K562 (cell line): ENCODE measurements around the gene PHF20. TPM values are rescaled to one million over a fixed set of nuclear protein-coding genes. Genes with fewer than 3 reads are reported as not detected.
A peak's percentile ranks its signal among the peaks of the same experiment; 100 is the strongest.

ENCODE experiments used
- ATAC-seq: fragments of 200-7000 bp; cut with Tn5 transposase; 3 replicates; pipeline ENCODE4 v1.9.1; 2020; ENCODE audit warnings: moderate library complexity
- BruUV-seq: library from RNA; stranded (reverse); fragments of 400-500 nt; replicated peaks from 2 replicates; lab custom pipeline; 2021; lab: Mats Ljungman, UMichigan
- CTCF ChIA-PET: fragments of 300-600 bp; formaldehyde crosslinking; extraction: SDS; loops from one replicate; lab custom pipeline; 2021; ENCODE audit warnings: low intra/inter-chr PET ratio; lab: Yijun Ruan, JAX
- POLR2A ChIA-PET: fragments of 300-600, 350-650 bp; sonication (Branson Sonifier 250); formaldehyde crosslinking; extraction: SDS; loops from one replicate; lab custom pipeline; 2021; ENCODE audit warnings: antibody characterized with exemption, inconsistent platforms; lab: Yijun Ruan, JAX
- DNase-seq, 4 experiments: peaks; one replicate each; pipeline versions ENCODE4 v3.0.0 to v3.0.0-alpha.2; 2011 to 2018; ENCODE audit warnings: low spot score in 3 of 4, mixed read lengths in 3 of 4; ENCODE audit errors: extremely low read depth in 1 of 4
- FAIRE-seq: peaks from 2 replicates; lab custom pipeline; 2011; peaks lifted over from hg19 to GRCh38; lab: Jason Lieb, UNC
- H2AFZ ChIP-seq: 2 replicates; pipeline ENCODE4 v1.6.0; 2011; ENCODE audit warnings: low read depth, low read length, control low read depth, inconsistent platforms
- H3K27ac ChIP-seq: fragments of 200-600 bp; 3 replicates; pipeline ENCODE4 v1.8.0; 2011; ENCODE audit warnings: low read depth, mild to moderate bottlenecking, control low read depth, inconsistent platforms, low read length, moderate library complexity, mixed read lengths; ENCODE audit errors: extremely low read depth
- H3K27me3 ChIP-seq, 2 experiments: fragments of 300-600 bp in 1 of 2; 2 replicates in 1 of 2; 3 replicates in 1 of 2; pipeline versions ENCODE4 v1.6.0 to v1.8.0; 2011; ENCODE audit warnings: inconsistent platforms in 2 of 2, low read length in 2 of 2, mild to moderate bottlenecking in 1 of 2, mixed read lengths in 1 of 2, moderate library complexity in 1 of 2; ENCODE audit not compliant: control insufficient read depth in 2 of 2, insufficient read depth in 2 of 2
- H3K36me3 ChIP-seq: fragments of 300-600 bp; 3 replicates; pipeline ENCODE4 v1.8.0; 2011; ENCODE audit warnings: mild to moderate bottlenecking, low read length, inconsistent platforms; ENCODE audit not compliant: control insufficient read depth, insufficient read depth
- H3K4me1 ChIP-seq, 2 experiments: fragments of 200-600 bp in 1 of 2; replicated peaks in 1 of 2; 2 replicates in 1 of 2; 3 replicates in 1 of 2; pipeline versions ENCODE4 v1.5.1 to v1.8.0; 2011; ENCODE audit warnings: inconsistent platforms in 2 of 2, low read length in 2 of 2, mild to moderate bottlenecking in 1 of 2, mixed read lengths in 1 of 2, moderate library complexity in 1 of 2; ENCODE audit not compliant: control insufficient read depth in 2 of 2, insufficient read depth in 2 of 2
- H3K4me2 ChIP-seq: 2 replicates; pipeline ENCODE4 v1.6.1; 2011; ENCODE audit warnings: low read length, control low read depth, inconsistent platforms, mixed read lengths; ENCODE audit not compliant: insufficient read depth
- H3K4me3 ChIP-seq: fragments of 200-600 bp; sonication (generic), shearing (Covaris generic); 2 replicates; pipeline ENCODE4 v1.5.1; 2016; ENCODE audit warnings: control low read depth, inconsistent platforms
- H3K79me2 ChIP-seq: fragments of 200-600 bp; 3 replicates; pipeline ENCODE4 v1.8.0; 2011; ENCODE audit warnings: low read length, inconsistent platforms; ENCODE audit not compliant: control insufficient read depth, insufficient read depth
- H3K9ac ChIP-seq, 2 experiments: 2 replicates each; pipeline versions ENCODE4 v1.6.0 to v1.6.1; 2011; ENCODE audit warnings: low read depth in 2 of 2, low read length in 2 of 2, control low read depth in 1 of 2, inconsistent platforms in 1 of 2, mild to moderate bottlenecking in 1 of 2, mixed read lengths in 1 of 2; ENCODE audit not compliant: insufficient read depth in 1 of 2
- H3K9me1 ChIP-seq: one replicate; pipeline ENCODE4 v1.6.0; 2011; ENCODE audit warnings: inconsistent platforms, mild to moderate bottlenecking, low read length, moderate library complexity; ENCODE audit not compliant: control insufficient read depth, insufficient read depth
- H3K9me3 ChIP-seq: replicated peaks from 2 replicates; pipeline ENCODE4 v1.5.1; 2011; ENCODE audit warnings: low read depth, low read length, inconsistent platforms; ENCODE audit not compliant: control insufficient read depth, insufficient read depth
- H4K20me1 ChIP-seq: replicated peaks from 2 replicates; pipeline ENCODE4 v1.6.1; 2011; ENCODE audit warnings: low read length, inconsistent platforms, mixed read lengths; ENCODE audit not compliant: control insufficient read depth, insufficient read depth
- ATF3 ChIP-seq, 2 experiments: fragments of 450-650 bp in 1 of 2; sonication (generic) in 1 of 2; formaldehyde crosslinking in 1 of 2; IDR thresholded peaks in 1 of 2; conservative IDR thresholded peaks in 1 of 2; 2 replicates each; pipeline versions ENCODE4 v1.6.1 to v1.8.1; 2016 to 2023; ENCODE audit warnings: mild to moderate bottlenecking in 2 of 2, moderate library complexity in 2 of 2, inconsistent platforms in 1 of 2, missing genetic modification reagents in 1 of 2
- CEBPB ChIP-seq: fragments of 450-650 bp; IDR thresholded peaks from 2 replicates; pipeline ENCODE4 v1.6.1; 2016; ENCODE audit warnings: missing genetic modification characterization, missing compliant biosample characterization
- HDAC1 ChIP-seq, 2 experiments: fragments of 450-650 bp; IDR thresholded peaks; 2 replicates each; pipeline ENCODE4 v1.6.1; 2016 to 2017; ENCODE audit warnings: inconsistent platforms in 1 of 2, mild to moderate bottlenecking in 1 of 2, moderate library complexity in 1 of 2
- POLR2A ChIP-seq: fragments of 450-650 bp; conservative IDR thresholded peaks from 2 replicates; pipeline ENCODE4 v1.6.1; 2016
- RBFOX2 ChIP-seq: fragments of 200-400 bp; formaldehyde crosslinking; IDR thresholded peaks from 2 replicates; pipeline ENCODE4 v1.6.1; 2017; ENCODE audit warnings: low read depth, mild to moderate bottlenecking, low read length, moderate library complexity
- SFPQ ChIP-seq: fragments of 200-400 bp; formaldehyde crosslinking; IDR thresholded peaks from 2 replicates; pipeline ENCODE4 v1.6.1; 2017; ENCODE audit warnings: mild to moderate bottlenecking, low read depth, low read length, moderate library complexity
- STAG1 ChIP-seq: sonication (generic); formaldehyde crosslinking; IDR thresholded peaks from 2 replicates; pipeline ENCODE4 v1.5.0; 2020; ENCODE audit warnings: missing genetic modification reagents, borderline replicate concordance
- SUPT5H ChIP-seq: fragments of 450-650 bp; IDR thresholded peaks from 2 replicates; pipeline ENCODE4 v1.6.1; 2016
- WGBS: fragments of 100-300 bp; shearing (Covaris generic); methylation state at CpG from one replicate; pipeline ENCODE4 v1.1.6; 2016; ENCODE audit warnings: low coverage, mixed read lengths; ENCODE audit not compliant: insufficient coverage; ENCODE audit errors: missing lambda C conversion rate; 5-methylcytosine and 5-hydroxymethylcytosine counted together
- in situ Hi-C: fragments of 300-500 bp; cut with MboI; formaldehyde crosslinking; loops from 4 replicates; pipeline ENCODE4 v1.15.0; 2018; ENCODE audit warnings: inconsistent platforms, mixed read lengths
- intact Hi-C: fragments of 100-400 bp; cut with micrococcal nuclease; formaldehyde crosslinking; loops from 2 replicates; pipeline ENCODE4 v1.14.2; 2022
- polyA plus RNA-seq, 8 experiments: library from polyadenylated mRNA; depleted of rRNA in 4 of 8; stranded (reverse) in 5 of 8; unstranded in 3 of 8; fragments of >200 nt; fragmentation: Nextera tagmentation in 2 of 8; fragmentation: Illumina TruSeq in 1 of 8; extraction: Ambion mirVana in 2 of 8; extraction: Trizol in 1 of 8; gene quantifications; 2 replicates each; pipeline versions ENCODE4 v1.2.1 to v1.2.3, GENCODE V29; 2011 to 2014; ENCODE audit warnings: inconsistent platforms in 1 of 8, missing spikeins in 1 of 8
- total RNA-seq, 7 experiments: library from RNA; depleted of rRNA in 6 of 7; stranded (reverse); fragments of >200 nt in 6 of 7; fragmentation: Illumina TruSeq in 2 of 7; extraction: Trizol in 2 of 7; gene quantifications; 2 replicates each; pipeline versions ENCODE4 v1.2.1 to v1.2.3, GENCODE V29; 2011 to 2021; ENCODE audit warnings: low replicate concordance in 1 of 7

PHF20 gene
- total and polyA plus RNA-seq, 9 of the 15 experiments (the other 6 are each of a cell fraction or from before 2014, with no cell fraction given) = 49.9 to 196 (median 70.7) TPM

- Histone ChIP-seq H2AFZ (no peak overlapping the region), H4K20me1 (peaks cover 12% of the 10 kb centered on the region; the same call in 1 of the 2 replicates), H3K36me3 (peaks cover 95% of the 10 kb centered on the region), H3K9ac (no peak overlapping the region), H3K9me1 (no peaks in the 10 kb centered on the region), H3K27ac (no peak overlapping the region), H3K79me2 (peaks cover 87% of the 10 kb centered on the region), H3K27me3 (no peaks in the 10 kb centered on the region), H3K4me2 (no peak overlapping the region), H3K4me1 (no peaks in the 10 kb centered on the region), H3K4me3 (no peak overlapping the region), H3K9me3 (no peaks in the 10 kb centered on the region)
- BruUV-seq = no TSS peak
- intact Hi-C loops (no loop called here), in situ Hi-C loops (no loop called here)
- TF ChIP-seq POLR2A = peak; percentile 27; the same call in 1 of the 2 replicates
- peak; percentile 31 for TF ChIP-seq RBFOX2
- peak; percentile 36 for TF ChIP-seq CEBPB
- TF ChIP-seq SFPQ = no peak
- no peak for TF ChIP-seq STAG1
- TF ChIP-seq SUPT5H = peak; percentile 19
- 0 out of 2 replicates have a peak, but pooled peaks have one; percentile 10 for TF ChIP-seq ATF3 (IDR thresholded peaks at IDR 0.05)
- no peak for TF ChIP-seq ATF3 (CRISPR knock-in tag; conservative IDR thresholded peaks at IDR 0.05)
- no peak for TF ChIP-seq HDAC1 (IDR thresholded peaks at IDR 0.05)
- ChIA-PET CTCF (no interaction called here), POLR2A (interaction anchor here (0.6 to 7.4 kb wide), 5 partner anchors 8 to 627 kb away, joined by 3 to 99 read pairs (median 4); partner anchors contain the start of gene RBM39)
- WGBS = 94% methylated on average over 12 of the region's 20 CpGs
- ATAC-seq (no peak), FAIRE-seq (no peak), DNase-seq (no peak)
Measured at GRCh38 chr20:35726842-35727711, 44.7 kb upstream of the PHF20 start.
